Neural cell (in vitro differentiated cells): ENCODE results near the gene KCNIP4. TPM values are rescaled to one million over a fixed set of nuclear protein-coding genes. Genes with fewer than 3 reads are reported as not detected.

ENCODE experiments used
- H2AFZ ChIP-seq: fragments of 200-600, 300-800 bp; sonication (generic), shearing (Covaris generic); 2 replicates; pipeline ENCODE4 v1.6.0; 2014; ENCODE audit warnings: low read depth, mild to moderate bottlenecking, antibody characterized with exemption, low read length, moderate library complexity
- H3F3A ChIP-seq: fragments of 200-600 bp; shearing (Covaris generic); 2 replicates; pipeline ENCODE4 v1.6.1; 2016; ENCODE audit warnings: mild to moderate bottlenecking, moderate library complexity, mixed read lengths, antibody characterized with exemption, low read length; ENCODE audit not compliant: insufficient read depth, poor library complexity, severe bottlenecking
- H3K27ac ChIP-seq: fragments of 200-600, 300-800 bp; sonication (generic), shearing (Covaris generic); 2 replicates; pipeline ENCODE4 v1.5.1; 2014; ENCODE audit warnings: mild to moderate bottlenecking, low read length, moderate library complexity
- H3K27me3 ChIP-seq: fragments of 300-800, 200-600 bp; sonication (generic), shearing (Covaris generic); 2 replicates; pipeline ENCODE4 v1.6.0; 2014; ENCODE audit warnings: mild to moderate bottlenecking, low read depth, low read length, moderate library complexity; ENCODE audit not compliant: insufficient read depth
- H3K36me3 ChIP-seq: fragments of 300-800, 200-600 bp; sonication (generic), shearing (Covaris generic); 2 replicates; pipeline ENCODE4 v1.5.1; 2014; ENCODE audit warnings: mild to moderate bottlenecking, antibody characterized with exemption, low read length, moderate library complexity; ENCODE audit not compliant: insufficient read depth
- H3K4me2 ChIP-seq: fragments of 300-800, 200-600 bp; sonication (generic), shearing (Covaris generic); 2 replicates; pipeline ENCODE4 v1.6.0; 2014; ENCODE audit warnings: mild to moderate bottlenecking, low read length
- H3K4me3 ChIP-seq: fragments of 300-800, 200-600 bp; sonication (generic), shearing (Covaris generic); 2 replicates; pipeline ENCODE4 v1.5.1; 2014; ENCODE audit warnings: mild to moderate bottlenecking, low read length, moderate library complexity
- H3K79me2 ChIP-seq: fragments of 200-600 bp; shearing (Covaris generic); replicated peaks from 2 replicates; pipeline ENCODE4 v1.6.0; 2014; ENCODE audit warnings: mild to moderate bottlenecking, low read length, moderate library complexity; ENCODE audit not compliant: insufficient read depth
- H3K9ac ChIP-seq: fragments of 300-800, 200-600 bp; sonication (generic), shearing (Covaris generic); 2 replicates; pipeline ENCODE4 v1.6.1; 2016; ENCODE audit warnings: mild to moderate bottlenecking, low read length, mixed read lengths
- H3K9me2 ChIP-seq: fragments of 200-600 bp; shearing (Covaris generic); 2 replicates; pipeline ENCODE4 v1.6.1; 2016; ENCODE audit warnings: mild to moderate bottlenecking, low read length, mixed read lengths; ENCODE audit not compliant: insufficient read depth
- H3K9me3 ChIP-seq: fragments of 200-600, 300-800 bp; sonication (generic), shearing (Covaris generic); 2 replicates; pipeline ENCODE4 v1.6.1; 2016; ENCODE audit warnings: mild to moderate bottlenecking, mixed run types, low read length, moderate library complexity, mixed read lengths
- H4K20me1 ChIP-seq: fragments of 200-600 bp; shearing (Covaris generic); 2 replicates; pipeline ENCODE4 v1.6.1; 2016; ENCODE audit warnings: mild to moderate bottlenecking, mixed run types; ENCODE audit not compliant: insufficient read depth
- CTCF ChIP-seq: fragments of 450-650 bp; IDR thresholded peaks from 2 replicates; pipeline ENCODE4 v1.5.1; 2014; ENCODE audit warnings: antibody characterized with exemption, mild to moderate bottlenecking, moderate library complexity; ENCODE audit not compliant: poor library complexity, severe bottlenecking
- EP300 ChIP-seq: fragments of 450-650 bp; conservative IDR thresholded peaks from 2 replicates; pipeline ENCODE4 v1.6.1; 2014; ENCODE audit warnings: antibody characterized with exemption, mild to moderate bottlenecking, moderate library complexity; ENCODE audit not compliant: poor library complexity, severe bottlenecking
- EZH2 ChIP-seq: fragments of 200-600, 300-800 bp; shearing (Covaris generic), sonication (generic); IDR thresholded peaks from 2 replicates; pipeline ENCODE4 v1.6.1; 2014; ENCODE audit warnings: antibody characterized with exemption, low read length, borderline replicate concordance, mild to moderate bottlenecking; ENCODE audit not compliant: insufficient read depth, poor library complexity, severe bottlenecking
- MXI1 ChIP-seq: fragments of 450-650 bp; conservative IDR thresholded peaks from 2 replicates; pipeline ENCODE4 v1.6.1; 2014; ENCODE audit warnings: antibody characterized with exemption, mild to moderate bottlenecking; ENCODE audit not compliant: poor library complexity, severe bottlenecking
- POLR2AphosphoS5 ChIP-seq: IDR thresholded peaks from 2 replicates; pipeline ENCODE4 v1.6.1; 2012
- RAD21 ChIP-seq: fragments of 450-650 bp; conservative IDR thresholded peaks from 2 replicates; pipeline ENCODE4 v1.6.1; 2014; ENCODE audit warnings: antibody characterized with exemption, mild to moderate bottlenecking, moderate library complexity
- SMC3 ChIP-seq: fragments of 450-650 bp; conservative IDR thresholded peaks from 2 replicates; pipeline ENCODE4 v1.6.1; 2014; ENCODE audit warnings: antibody characterized with exemption, mild to moderate bottlenecking, moderate library complexity; ENCODE audit not compliant: poor library complexity
- TAF1 ChIP-seq: IDR thresholded peaks from 2 replicates; pipeline ENCODE4 v1.6.1; 2012; ENCODE audit warnings: low read depth
- polyA plus RNA-seq: library from polyadenylated mRNA; depleted of rRNA; stranded (reverse); fragments of >200 nt; gene quantifications from 2 replicates; pipeline ENCODE4 v1.2.3, GENCODE V29; 2014
- TF ChIP-seq, protein P1 (sequence below): IDR thresholded peaks from 2 replicates; pipeline ENCODE4 v1.6.1; 2012; ENCODE audit warnings: borderline replicate concordance

KCNIP4 gene
- polyA plus RNA-seq, 1 donor from 2014 or later: 22.8 TPM

DNA sequence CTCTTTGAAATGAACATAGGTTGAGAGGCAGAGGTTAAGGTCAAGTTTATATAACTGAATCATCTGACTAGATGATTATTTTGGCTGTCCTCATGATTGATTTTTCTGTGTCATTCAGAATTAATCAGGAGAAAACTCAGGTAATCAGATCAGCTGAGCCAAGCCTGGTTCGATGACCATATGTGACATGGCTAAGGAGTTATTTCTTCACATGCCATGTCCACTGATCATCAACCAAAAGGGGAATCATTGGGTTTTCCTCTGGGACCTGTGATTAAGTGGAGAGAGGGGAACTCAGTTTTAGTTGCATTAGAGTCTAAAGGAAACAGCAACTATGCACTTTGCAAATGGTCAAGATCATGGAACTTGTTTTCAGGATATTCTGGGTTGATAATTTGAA is 1268.6 kb downstream of the KCNIP4 start:
- Histone ChIP-seq H2AFZ (no peak overlapping the region), H4K20me1 (no peaks in the 10 kb centered on the region)

More for the DNA sequence above, 1268.6 kb downstream of the KCNIP4 start:
- Histone ChIP-seq H3K27me3 (no peaks in the 10 kb centered on the region), H3F3A (no peaks in the 10 kb centered on the region), H3K36me3 (no peaks in the 10 kb centered on the region), H3K27ac (no peak overlapping the region), H3K9me2 (no peaks in the 10 kb centered on the region), H3K4me2 (no peak overlapping the region), H3K9me3 (no peaks in the 10 kb centered on the region), H3K9ac (no peak overlapping the region), H3K79me2 (no peaks in the 10 kb centered on the region), H3K4me3 (no peak overlapping the region)
- no peak for TF ChIP-seq EZH2
- TF ChIP-seq, protein P1, sequence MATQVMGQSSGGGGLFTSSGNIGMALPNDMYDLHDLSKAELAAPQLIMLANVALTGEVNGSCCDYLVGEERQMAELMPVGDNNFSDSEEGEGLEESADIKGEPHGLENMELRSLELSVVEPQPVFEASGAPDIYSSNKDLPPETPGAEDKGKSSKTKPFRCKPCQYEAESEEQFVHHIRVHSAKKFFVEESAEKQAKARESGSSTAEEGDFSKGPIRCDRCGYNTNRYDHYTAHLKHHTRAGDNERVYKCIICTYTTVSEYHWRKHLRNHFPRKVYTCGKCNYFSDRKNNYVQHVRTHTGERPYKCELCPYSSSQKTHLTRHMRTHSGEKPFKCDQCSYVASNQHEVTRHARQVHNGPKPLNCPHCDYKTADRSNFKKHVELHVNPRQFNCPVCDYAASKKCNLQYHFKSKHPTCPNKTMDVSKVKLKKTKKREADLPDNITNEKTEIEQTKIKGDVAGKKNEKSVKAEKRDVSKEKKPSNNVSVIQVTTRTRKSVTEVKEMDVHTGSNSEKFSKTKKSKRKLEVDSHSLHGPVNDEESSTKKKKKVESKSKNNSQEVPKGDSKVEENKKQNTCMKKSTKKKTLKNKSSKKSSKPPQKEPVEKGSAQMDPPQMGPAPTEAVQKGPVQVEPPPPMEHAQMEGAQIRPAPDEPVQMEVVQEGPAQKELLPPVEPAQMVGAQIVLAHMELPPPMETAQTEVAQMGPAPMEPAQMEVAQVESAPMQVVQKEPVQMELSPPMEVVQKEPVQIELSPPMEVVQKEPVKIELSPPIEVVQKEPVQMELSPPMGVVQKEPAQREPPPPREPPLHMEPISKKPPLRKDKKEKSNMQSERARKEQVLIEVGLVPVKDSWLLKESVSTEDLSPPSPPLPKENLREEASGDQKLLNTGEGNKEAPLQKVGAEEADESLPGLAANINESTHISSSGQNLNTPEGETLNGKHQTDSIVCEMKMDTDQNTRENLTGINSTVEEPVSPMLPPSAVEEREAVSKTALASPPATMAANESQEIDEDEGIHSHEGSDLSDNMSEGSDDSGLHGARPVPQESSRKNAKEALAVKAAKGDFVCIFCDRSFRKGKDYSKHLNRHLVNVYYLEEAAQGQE: no peak
- TF ChIP-seq CTCF: no peak
- TF ChIP-seq SMC3: no peak
- TF ChIP-seq EP300: no peak
- no peak for TF ChIP-seq RAD21
- TF ChIP-seq POLR2AphosphoS5: no peak
- TF ChIP-seq MXI1: no peak
- TF ChIP-seq TAF1: no peak
